GM12874 (cell line): ENCODE measurements around the gene SCN8A.

Experiments
- TF ChIP-seq, protein P1 (sequence below): IDR thresholded peaks from 2 replicates; pipeline ENCODE4 v1.5.1; 2011; ENCODE audit warnings: low read depth, mild to moderate bottlenecking, control low read depth, low read length, moderate library complexity; ENCODE audit not compliant: insufficient read depth

SCN8A gene

DNA sequence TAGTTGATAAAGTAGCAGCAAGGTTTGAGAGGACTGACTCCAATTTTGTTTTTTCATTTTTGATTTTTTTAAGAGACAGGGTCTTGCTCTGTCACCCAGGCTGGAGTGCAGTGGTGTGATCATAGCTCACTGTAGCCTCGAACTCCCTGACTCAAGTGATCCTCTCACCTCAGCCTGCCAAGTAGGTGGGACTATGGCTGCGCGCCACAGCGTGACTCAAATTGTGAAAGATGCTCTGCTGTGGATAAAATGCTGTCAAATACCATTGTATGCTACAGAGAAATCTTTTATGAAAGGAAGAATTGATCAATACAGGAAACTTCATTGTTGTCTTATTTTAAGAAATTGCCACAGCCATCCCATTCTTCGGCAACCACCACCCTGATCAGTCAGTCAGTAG is 48.3 kb downstream of the SCN8A start:
- TF ChIP-seq, protein P1, sequence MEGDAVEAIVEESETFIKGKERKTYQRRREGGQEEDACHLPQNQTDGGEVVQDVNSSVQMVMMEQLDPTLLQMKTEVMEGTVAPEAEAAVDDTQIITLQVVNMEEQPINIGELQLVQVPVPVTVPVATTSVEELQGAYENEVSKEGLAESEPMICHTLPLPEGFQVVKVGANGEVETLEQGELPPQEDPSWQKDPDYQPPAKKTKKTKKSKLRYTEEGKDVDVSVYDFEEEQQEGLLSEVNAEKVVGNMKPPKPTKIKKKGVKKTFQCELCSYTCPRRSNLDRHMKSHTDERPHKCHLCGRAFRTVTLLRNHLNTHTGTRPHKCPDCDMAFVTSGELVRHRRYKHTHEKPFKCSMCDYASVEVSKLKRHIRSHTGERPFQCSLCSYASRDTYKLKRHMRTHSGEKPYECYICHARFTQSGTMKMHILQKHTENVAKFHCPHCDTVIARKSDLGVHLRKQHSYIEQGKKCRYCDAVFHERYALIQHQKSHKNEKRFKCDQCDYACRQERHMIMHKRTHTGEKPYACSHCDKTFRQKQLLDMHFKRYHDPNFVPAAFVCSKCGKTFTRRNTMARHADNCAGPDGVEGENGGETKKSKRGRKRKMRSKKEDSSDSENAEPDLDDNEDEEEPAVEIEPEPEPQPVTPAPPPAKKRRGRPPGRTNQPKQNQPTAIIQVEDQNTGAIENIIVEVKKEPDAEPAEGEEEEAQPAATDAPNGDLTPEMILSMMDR = no peak

DNA sequence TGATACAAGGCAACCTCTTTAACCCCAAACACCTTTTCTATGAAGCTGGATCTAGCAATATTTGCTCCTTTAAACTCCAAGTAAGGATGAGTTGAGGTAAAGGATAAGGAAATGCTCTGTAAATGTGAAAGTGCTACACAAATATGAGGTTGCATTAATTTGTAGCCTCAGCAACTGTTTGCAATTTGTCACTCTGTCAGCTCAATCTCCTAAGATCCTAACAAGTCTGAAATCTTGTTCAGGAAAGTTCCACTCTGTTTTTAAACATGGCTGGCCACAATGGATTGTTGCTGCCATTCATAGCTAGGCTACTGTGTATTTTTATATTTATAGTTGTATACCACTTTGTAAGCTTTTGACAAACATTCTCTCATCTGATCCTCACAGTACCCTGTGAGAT is 51.3 kb downstream of the SCN8A start:
- TF ChIP-seq, protein P1 = no peak

DNA sequence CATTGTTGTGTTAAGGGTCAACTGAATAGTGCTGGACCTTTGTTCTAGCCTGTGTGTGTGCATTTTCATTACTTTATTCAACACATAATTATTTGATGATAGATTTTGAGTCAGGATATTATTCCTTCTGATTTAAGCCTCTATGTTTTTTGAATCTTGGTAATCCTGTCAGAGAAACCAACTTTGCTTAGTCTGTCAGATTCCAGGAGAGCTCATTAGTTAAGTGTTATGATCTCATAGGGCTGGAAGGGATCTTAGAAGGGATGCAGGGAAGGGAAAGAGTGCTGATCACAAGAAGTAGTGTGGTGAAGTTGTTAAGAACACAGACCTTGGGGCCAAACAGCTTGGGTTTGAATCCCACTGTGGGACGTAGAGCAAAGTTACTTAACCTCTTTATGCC is 52.9 kb downstream of the SCN8A start:
- TF ChIP-seq, protein P1 = no peak

DNA sequence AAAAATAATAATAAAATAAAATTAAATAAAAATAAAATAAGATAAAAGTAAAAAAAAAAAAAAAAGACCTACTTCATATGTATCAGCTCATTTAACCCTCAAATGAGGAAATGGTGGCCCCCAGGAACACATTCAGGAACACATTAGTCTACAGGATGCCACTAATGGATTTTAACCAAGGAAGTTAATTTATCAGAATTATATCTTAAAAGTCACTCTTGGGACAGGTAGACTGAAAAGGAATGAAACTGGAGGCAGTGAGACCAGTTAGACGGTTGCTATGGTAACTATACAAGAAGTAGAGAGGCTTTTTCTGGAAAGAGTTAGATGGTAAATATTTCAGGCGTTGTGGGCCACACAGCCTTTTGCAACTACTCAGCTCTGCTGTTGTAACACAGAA is 54.9 kb downstream of the SCN8A start:
- TF ChIP-seq, protein P1 = no peak

DNA sequence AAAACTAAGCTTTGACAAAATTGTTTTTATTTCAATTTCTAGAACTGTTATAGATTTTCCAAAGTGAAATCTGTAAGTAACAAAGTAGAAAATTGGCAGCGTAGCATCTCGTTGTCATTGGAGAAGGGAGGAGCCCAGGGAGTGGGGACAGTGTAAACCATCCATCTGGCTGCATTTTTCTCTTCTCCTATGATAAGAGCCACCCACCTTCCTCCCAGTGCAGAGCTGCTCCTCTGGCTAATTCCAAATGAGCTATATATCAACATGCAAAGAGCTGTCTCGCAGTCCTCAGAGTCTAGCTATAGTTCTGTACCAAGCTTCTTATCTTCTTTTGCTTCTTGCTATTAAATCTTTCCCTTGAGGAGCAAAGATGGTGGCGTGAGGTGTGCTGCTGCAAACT is 56.6 kb downstream of the SCN8A start:
- TF ChIP-seq, protein P1 = no peak

DNA sequence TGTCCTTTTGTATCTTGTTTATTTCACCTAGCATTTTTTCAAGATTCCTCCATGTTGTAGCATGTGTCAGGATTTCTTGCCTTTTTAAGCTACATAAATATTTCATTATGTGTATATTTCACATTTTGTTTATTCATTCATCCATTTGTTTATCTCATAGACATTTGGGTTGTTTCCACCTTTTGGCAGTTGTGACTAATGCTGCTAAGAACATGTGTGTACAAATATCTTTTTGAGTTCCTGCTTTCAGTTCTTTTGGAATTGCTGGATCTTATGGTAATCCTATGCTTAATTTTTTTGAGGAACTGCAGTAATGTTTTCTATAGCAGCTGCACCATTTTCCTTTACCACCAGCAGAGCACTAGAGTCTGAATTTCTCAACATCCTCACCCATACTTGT is 62.4 kb downstream of the SCN8A start:
- TF ChIP-seq, protein P1 = no peak

DNA sequence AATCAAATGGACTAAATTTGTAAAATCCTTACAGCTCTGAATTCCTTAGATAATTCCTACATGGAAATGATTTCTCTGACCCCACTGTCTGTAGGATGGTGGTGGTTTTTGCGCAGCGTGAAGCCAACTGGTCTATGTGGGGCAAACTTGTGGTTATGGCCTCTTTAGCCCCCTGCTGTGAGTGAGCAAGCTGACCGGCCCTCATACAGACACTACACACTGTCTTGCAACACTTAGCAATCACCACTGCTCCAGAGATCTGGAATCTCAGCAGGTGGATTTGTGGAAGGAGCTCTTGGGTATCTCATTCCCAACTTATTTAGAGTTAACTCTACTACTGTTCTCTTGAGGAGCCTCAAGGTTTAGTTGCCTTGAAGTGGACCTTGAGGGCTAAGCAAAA is 70.2 kb downstream of the SCN8A start:
- TF ChIP-seq, protein P1 = no peak

DNA sequence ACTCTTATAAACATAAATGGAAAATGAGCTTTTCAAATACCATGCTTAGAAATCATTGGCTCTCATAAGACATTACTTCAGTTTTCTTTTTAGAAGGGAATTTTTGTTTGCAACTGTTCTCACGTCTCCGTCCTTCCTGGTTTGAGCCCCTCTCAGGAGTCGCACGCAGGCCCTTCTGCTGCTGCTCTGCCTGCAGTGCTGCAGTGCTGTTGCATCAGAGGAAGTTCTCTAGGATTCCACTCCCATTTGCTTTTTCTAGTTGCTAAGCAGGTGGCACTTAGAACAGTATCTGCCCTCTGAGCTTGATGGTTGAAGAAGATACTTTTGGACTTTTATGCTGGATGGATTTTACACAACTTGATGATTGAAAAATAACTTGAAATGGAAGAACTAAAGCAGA is 70.8 kb downstream of the SCN8A start:
- TF ChIP-seq, protein P1 = no peak
